ENCODE results near the gene MED31. TPM values are rescaled to one million over a fixed set of nuclear protein-coding genes. Genes with fewer than 3 reads are reported as not detected.

Gene MED31
- total and polyA plus RNA-seq, 2 of the 4 experiments (the other 2 are of a cell fraction) = 5.6 to 11.6 TPM

DNA sequence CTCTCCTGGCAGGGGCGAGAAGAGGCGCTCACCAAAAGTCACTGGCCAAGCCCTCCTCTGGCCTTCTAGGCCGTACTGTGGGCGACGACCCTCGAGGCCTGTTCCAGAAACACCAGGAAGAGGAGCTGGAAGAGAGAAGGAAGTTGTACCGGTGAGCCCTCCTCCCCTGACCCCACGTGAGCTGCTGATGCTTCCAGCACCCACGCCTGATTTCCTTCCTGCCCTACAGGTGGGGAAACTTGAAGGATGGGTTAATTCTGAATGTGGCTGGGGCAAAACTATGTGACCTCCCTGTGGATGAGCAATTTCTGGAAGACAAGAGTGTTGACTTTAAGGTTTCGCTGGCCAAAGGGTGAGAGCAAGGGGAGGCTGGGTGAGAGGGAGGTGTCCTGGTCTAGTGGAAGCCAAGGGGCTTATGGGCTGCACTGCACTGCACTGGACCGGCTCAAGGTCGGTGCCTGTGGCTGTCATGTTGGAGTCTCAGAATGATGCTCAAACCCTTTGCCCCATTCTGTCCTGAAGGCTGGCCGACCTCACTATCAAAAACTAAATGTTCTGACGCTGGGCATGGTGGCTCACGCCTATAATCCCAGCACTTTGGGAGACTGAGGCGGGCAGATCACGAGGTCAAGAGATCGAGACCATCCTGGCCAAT, 6.4 kb upstream of the MED31 start:
- in situ Hi-C loops (cut with MboI; ENCODE audit: low sequenced_read_pairs) = no loop called here
- Histone ChIP-seq H2BK120ac (ENCODE audit: low read depth, low read length) (no peak overlapping the region), H3K9me1 (ENCODE audit: insufficient read depth, low read length) (no peaks in the 10 kb centered on the region), H2BK20ac (ENCODE audit: low read depth, low read length) (no peak overlapping the region), H2BK5ac (ENCODE audit: low read depth, low read length, poor library complexity, severe bottlenecking) (no peak overlapping the region), H4K20me1 (ENCODE audit: insufficient read depth, low read length) (no peaks in the 10 kb centered on the region), H2AK5ac (ENCODE audit: low read depth, low read length) (no peak overlapping the region), H4K8ac (ENCODE audit: low read depth in 2 of 2, low read length in 2 of 2) (no peak overlapping the region), H3K4me3 (ENCODE audit: insufficient read depth, low read depth, low read length) (no peak overlapping the region), H4K91ac (ENCODE audit: insufficient read depth, low read depth, low read length) (no peak overlapping the region), H3K79me1 (ENCODE audit: low read depth in 1 of 2, low read length in 2 of 2) (no peaks in the 10 kb centered on the region; a peak in 1 of 4 replicates), H3K27me3 (ENCODE audit: control insufficient read depth, insufficient read depth, low read length) (peaks cover 54% of the 10 kb centered on the region), H3K14ac (replicated peaks; ENCODE audit: low read depth, low read length) (no peak overlapping the region), H3K4me1 (ENCODE audit: control insufficient read depth, insufficient read depth, low read length) (no peaks in the 10 kb centered on the region), H3K18ac (ENCODE audit: low read depth, low read length) (no peak overlapping the region), H3K4ac (ENCODE audit: low read depth, low read length) (no peak overlapping the region), H3K4me2 (ENCODE audit: low read depth, low read length) (no peak overlapping the region), H4K5ac (ENCODE audit: low read depth, low read length) (no peak overlapping the region), H2AK9ac (replicated peaks; ENCODE audit: low read depth, low read length, poor library complexity) (no peak overlapping the region), H3K27ac (ENCODE audit: insufficient read depth, low read length) (no peak overlapping the region), H3K23ac (ENCODE audit: low read depth, low read length) (no peak overlapping the region), H3K9me3 (ENCODE audit: control insufficient read depth, insufficient read depth, low read length) (no peaks in the 10 kb centered on the region; the same call in 1 of the 2 replicates), H2AFZ (replicated peaks; ENCODE audit: low read length, poor library complexity) (no peak overlapping the region), H3K36me3 (ENCODE audit: control insufficient read depth, insufficient read depth, low read length) (no peaks in the 10 kb centered on the region), H2BK15ac (ENCODE audit: low read depth, low read length) (no peak overlapping the region), H3K56ac (ENCODE audit: extremely low read depth, insufficient read depth, low read length) (no peak overlapping the region), H3K9ac (ENCODE audit: low read depth, low read length) (no peak overlapping the region)
- ATAC-seq (ENCODE audit: low read depth) = no peak
- no peak for DNase-seq
- CTCF ChIA-PET = no interaction called here
- TF ChIP-seq SMC3 (IDR thresholded peaks at IDR 0.05; ENCODE audit: low read depth, low read length) (no peak), BHLHE40 (IDR thresholded peaks at IDR 0.05; ENCODE audit: low read depth, low read length) (no peak), RCOR1 (IDR thresholded peaks at IDR 0.05; ENCODE audit: insufficient replicate concordance, low read length) (no peak), CHD1 (IDR thresholded peaks at IDR 0.05; ENCODE audit: low read depth, low read length) (no peak), MAZ (IDR thresholded peaks at IDR 0.05; ENCODE audit: borderline replicate concordance, low read depth, low read length) (no peak), FOS (IDR thresholded peaks at IDR 0.05; ENCODE audit: low read depth, low read length) (no peak), RFX5 (IDR thresholded peaks at IDR 0.05; ENCODE audit: low read depth, low read length) (no peak), POLR2A (IDR thresholded peaks at IDR 0.05; ENCODE audit: low read depth, low read length) (no peak), MXI1 (IDR thresholded peaks at IDR 0.05; ENCODE audit: borderline replicate concordance, low read depth, low read length) (no peak), MAFK (IDR thresholded peaks at IDR 0.05; ENCODE audit: low read depth, low read length) (no peak), RAD21 (IDR thresholded peaks at IDR 0.05; ENCODE audit: low read length) (no peak), CEBPB (IDR thresholded peaks at IDR 0.05; ENCODE audit: low read depth, low read length) (no peak), NFE2L2 (IDR thresholded peaks at IDR 0.05; ENCODE audit: low read depth, low read length) (no peak)
- TF ChIP-seq, protein P1, sequence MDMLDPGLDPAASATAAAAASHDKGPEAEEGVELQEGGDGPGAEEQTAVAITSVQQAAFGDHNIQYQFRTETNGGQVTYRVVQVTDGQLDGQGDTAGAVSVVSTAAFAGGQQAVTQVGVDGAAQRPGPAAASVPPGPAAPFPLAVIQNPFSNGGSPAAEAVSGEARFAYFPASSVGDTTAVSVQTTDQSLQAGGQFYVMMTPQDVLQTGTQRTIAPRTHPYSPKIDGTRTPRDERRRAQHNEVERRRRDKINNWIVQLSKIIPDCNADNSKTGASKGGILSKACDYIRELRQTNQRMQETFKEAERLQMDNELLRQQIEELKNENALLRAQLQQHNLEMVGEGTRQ (IDR thresholded peaks at IDR 0.05; ENCODE audit: low read depth, low read length) = no peak
- TF ChIP-seq, protein P2, sequence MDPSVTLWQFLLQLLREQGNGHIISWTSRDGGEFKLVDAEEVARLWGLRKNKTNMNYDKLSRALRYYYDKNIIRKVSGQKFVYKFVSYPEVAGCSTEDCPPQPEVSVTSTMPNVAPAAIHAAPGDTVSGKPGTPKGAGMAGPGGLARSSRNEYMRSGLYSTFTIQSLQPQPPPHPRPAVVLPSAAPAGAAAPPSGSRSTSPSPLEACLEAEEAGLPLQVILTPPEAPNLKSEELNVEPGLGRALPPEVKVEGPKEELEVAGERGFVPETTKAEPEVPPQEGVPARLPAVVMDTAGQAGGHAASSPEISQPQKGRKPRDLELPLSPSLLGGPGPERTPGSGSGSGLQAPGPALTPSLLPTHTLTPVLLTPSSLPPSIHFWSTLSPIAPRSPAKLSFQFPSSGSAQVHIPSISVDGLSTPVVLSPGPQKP (IDR thresholded peaks at IDR 0.05; ENCODE audit: borderline replicate concordance, low read depth, low read length) = no peak
- TF ChIP-seq, protein P3, sequence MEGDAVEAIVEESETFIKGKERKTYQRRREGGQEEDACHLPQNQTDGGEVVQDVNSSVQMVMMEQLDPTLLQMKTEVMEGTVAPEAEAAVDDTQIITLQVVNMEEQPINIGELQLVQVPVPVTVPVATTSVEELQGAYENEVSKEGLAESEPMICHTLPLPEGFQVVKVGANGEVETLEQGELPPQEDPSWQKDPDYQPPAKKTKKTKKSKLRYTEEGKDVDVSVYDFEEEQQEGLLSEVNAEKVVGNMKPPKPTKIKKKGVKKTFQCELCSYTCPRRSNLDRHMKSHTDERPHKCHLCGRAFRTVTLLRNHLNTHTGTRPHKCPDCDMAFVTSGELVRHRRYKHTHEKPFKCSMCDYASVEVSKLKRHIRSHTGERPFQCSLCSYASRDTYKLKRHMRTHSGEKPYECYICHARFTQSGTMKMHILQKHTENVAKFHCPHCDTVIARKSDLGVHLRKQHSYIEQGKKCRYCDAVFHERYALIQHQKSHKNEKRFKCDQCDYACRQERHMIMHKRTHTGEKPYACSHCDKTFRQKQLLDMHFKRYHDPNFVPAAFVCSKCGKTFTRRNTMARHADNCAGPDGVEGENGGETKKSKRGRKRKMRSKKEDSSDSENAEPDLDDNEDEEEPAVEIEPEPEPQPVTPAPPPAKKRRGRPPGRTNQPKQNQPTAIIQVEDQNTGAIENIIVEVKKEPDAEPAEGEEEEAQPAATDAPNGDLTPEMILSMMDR (conservative IDR thresholded peaks at IDR 0.05; ENCODE audit: low read depth, low read length) = no peak
- POLR2A ChIA-PET (ENCODE audit: unreplicated experiment) = no interaction called here
- dilution Hi-C loops (cut with HindIII; ENCODE audit: low sequenced_read_pairs, unreplicated experiment) = no loop called here
- BruUV-seq (replicated peaks) = no TSS peak
- 66% methylated on average over 3 of the region's 18 CpGs; no CpG with 5 or more reads in 1 of the 2 experiments for WGBS, 2 experiments (ENCODE audit: extremely low coverage in 2 of 2, insufficient read length in 1 of 2)
- intact Hi-C loops (cut with micrococcal nuclease) = loop anchor here (10.0 kb wide), 1 partner anchor 1073 kb away; the partner anchor contains the start of gene NLRP1
